GM21423 (cell line): Measurements from ENCODE around the gene WIZ.

ENCODE experiments used
- ATAC-seq: cut with Tn5 transposase; IDR thresholded peaks from one replicate; pipeline ENCODE4 v1.9.1; 2021; ENCODE audit warnings: mild to moderate bottlenecking, moderate library complexity; ENCODE audit not compliant: unreplicated experiment

Gene WIZ

GRCh38 chr19:15467734-15468214, 18.0 kb upstream of the WIZ start:
- ATAC-seq = no peak

- peak; percentile 53 for ATAC-seq
Measured at GRCh38 chr19:15466851-15467733, 17.3 kb upstream of the WIZ start.

- ATAC-seq = no peak
Measured at GRCh38 chr19:15464394-15465385, 14.9 kb upstream of the WIZ start, which contains the start of gene RASAL3. Gene RASAL3, minus strand, starts transcription at chr19:15464544. Its CDS starts 186 bp downstream, at chr19:15464358.

- ATAC-seq = peak; percentile 48
Measured at GRCh38 chr19:15463861-15464371, 14.2 kb upstream of the WIZ start.

- ATAC-seq = no peak
Measured at GRCh38 chr19:15461694-15462093, 11.9 kb upstream of the WIZ start.

- ATAC-seq = no peak
Measured at GRCh38 chr19:15457701-15458484, 8.1 kb upstream of the WIZ start.

- no peak for ATAC-seq
Measured at GRCh38 chr19:15456871-15457700, 7.3 kb upstream of the WIZ start.

- ATAC-seq = no peak
Measured at GRCh38 chr19:15456441-15456840, 6.7 kb upstream of the WIZ start.

GRCh38 chr19:15455996-15456395, 6.2 kb upstream of the WIZ start:
- ATAC-seq = no peak

- no peak for ATAC-seq
Measured at GRCh38 chr19:15453906-15454860, 4.4 kb upstream of the WIZ start.

- no peak for ATAC-seq
Measured at GRCh38 chr19:15453091-15453578, 3.4 kb upstream of the WIZ start.

- no peak for ATAC-seq
Measured at GRCh38 chr19:15452111-15453047, 2.6 kb upstream of the WIZ start.

- ATAC-seq = no peak
Measured at GRCh38 chr19:15450528-15450890, 753 bp upstream of the WIZ start.

- ATAC-seq = no peak
Measured at GRCh38 chr19:15448778-15449619, 757 bp downstream of the WIZ start.

- ATAC-seq = no peak
Measured at GRCh38 chr19:15448044-15448777, 1.5 kb downstream of the WIZ start.

- ATAC-seq = no peak
Measured at GRCh38 chr19:15447057-15447456, 2.7 kb downstream of the WIZ start.
